Thoracic aorta (tissue), 2 donors: ENCODE results near the gene ATP1B1. TPM values are rescaled to one million over a fixed set of nuclear protein-coding genes. Genes with fewer than 3 reads are reported as not detected.
A peak's percentile ranks its signal among the peaks of the same experiment; 100 is the strongest.

Source experiments
- ATAC-seq: fragments of 150-250 bp; one replicate; pipeline ENCODE4 v1.8.0; 2017; ENCODE audit warnings: low read depth; ENCODE audit not compliant: insufficient number of reproducible peaks, low FRiP score
- DNase-seq: peaks from one replicate; pipeline ENCODE4 v3.0.0-alpha.2; 2020; ENCODE audit warnings: low spot score
- H3K27ac ChIP-seq, 2 donors: fragments of 200-600 bp; sonication (generic); 1 replicate in 1 of 2; 2 replicates in 1 of 2; pipeline ENCODE4 v1.5.1; 2016; ENCODE audit warnings: mild to moderate bottlenecking in 2 of 2, moderate library complexity in 2 of 2
- H3K27me3 ChIP-seq: fragments of 200-600 bp; sonication (generic); replicated peaks from 2 replicates; pipeline ENCODE4 v1.6.0; 2016; ENCODE audit warnings: mild to moderate bottlenecking; ENCODE audit not compliant: insufficient read depth
- H3K36me3 ChIP-seq: fragments of 200-600 bp; sonication (generic); one replicate; pipeline ENCODE4 v1.5.1; 2016
- H3K4me1 ChIP-seq, 2 donors: fragments of 200-600 bp; sonication (generic); 1 replicate in 1 of 2; 2 replicates in 1 of 2; pipeline versions ENCODE4 v1.5.1 to v1.6.0; 2016; ENCODE audit warnings: low read depth in 2 of 2, mild to moderate bottlenecking in 1 of 2; ENCODE audit not compliant: control insufficient read depth in 1 of 2
- H3K4me3 ChIP-seq: fragments of 200-600 bp; sonication (generic); 2 replicates; pipeline ENCODE4 v1.5.1; 2016; ENCODE audit warnings: mild to moderate bottlenecking
- H3K9me3 ChIP-seq: fragments of 200-600 bp; sonication (generic); 2 replicates; pipeline ENCODE4 v1.5.1; 2016
- total RNA-seq, 2 donors: library from RNA; depleted of rRNA; stranded (reverse); fragments of >200 nt; gene quantifications; one replicate each; pipeline versions ENCODE4 v1.1.0 to v1.2.3, GENCODE V29; 2016
- TF ChIP-seq, protein P1 (sequence below): fragments of 200-600 bp; sonication (generic); IDR thresholded peaks from one replicate; pipeline ENCODE4 v1.5.1; 2019; ENCODE audit warnings: antibody characterized with exemption

Gene ATP1B1
- 10 to 100 TPM; 19.4 to 33.9 TPM for total RNA-seq

- peaks cover 8 to 65% of the 10 kb centered on the region in 2 donors for H3K4me1 ChIP-seq
These were observed at the start of gene ATP1B1 for GRCh38 chr1:169106095-169106920. ATP1B1 (plus strand) TSS chr1:169106690; CDS start chr1:169106830, 140 bp downstream.

DNA sequence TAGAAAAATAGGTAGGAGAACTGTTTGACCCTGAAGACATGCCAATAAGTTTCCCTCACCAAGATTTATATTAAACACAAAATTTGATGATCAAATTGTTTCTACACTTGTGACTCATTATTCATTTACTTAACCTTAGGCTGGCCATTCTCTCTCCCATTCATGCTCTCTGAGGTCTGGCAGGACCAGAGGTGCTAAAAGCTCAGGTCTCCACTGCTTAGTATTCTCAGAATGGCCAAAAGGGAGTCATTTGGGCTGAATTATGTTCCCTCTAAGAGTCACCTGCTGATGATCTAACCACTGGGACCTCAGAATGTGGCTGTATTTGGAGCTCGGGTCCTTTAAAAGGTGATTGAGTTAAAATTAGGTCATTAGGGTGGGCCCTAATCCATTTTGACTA lies 47.1 kb upstream of the ATP1B1 start:
- Histone ChIP-seq H3K27ac (no peak overlapping the region), H3K27me3 (no peaks in the 10 kb centered on the region), H3K36me3 (no peaks in the 10 kb centered on the region), H3K9me3 (peaks cover 6% of the 10 kb centered on the region), H3K4me3 (no peak overlapping the region), H3K4me1 (no peaks in the 10 kb centered on the region)
- DNase-seq (no peak), ATAC-seq (no peak)
- TF ChIP-seq, protein P1, sequence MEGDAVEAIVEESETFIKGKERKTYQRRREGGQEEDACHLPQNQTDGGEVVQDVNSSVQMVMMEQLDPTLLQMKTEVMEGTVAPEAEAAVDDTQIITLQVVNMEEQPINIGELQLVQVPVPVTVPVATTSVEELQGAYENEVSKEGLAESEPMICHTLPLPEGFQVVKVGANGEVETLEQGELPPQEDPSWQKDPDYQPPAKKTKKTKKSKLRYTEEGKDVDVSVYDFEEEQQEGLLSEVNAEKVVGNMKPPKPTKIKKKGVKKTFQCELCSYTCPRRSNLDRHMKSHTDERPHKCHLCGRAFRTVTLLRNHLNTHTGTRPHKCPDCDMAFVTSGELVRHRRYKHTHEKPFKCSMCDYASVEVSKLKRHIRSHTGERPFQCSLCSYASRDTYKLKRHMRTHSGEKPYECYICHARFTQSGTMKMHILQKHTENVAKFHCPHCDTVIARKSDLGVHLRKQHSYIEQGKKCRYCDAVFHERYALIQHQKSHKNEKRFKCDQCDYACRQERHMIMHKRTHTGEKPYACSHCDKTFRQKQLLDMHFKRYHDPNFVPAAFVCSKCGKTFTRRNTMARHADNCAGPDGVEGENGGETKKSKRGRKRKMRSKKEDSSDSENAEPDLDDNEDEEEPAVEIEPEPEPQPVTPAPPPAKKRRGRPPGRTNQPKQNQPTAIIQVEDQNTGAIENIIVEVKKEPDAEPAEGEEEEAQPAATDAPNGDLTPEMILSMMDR, result no peak

More at GRCh38 chr1:169106095-169106920, at the start of gene ATP1B1:
- H3K9me3 ChIP-seq, result no peaks in the 10 kb centered on the region
- peak within 1 kb of the TSS; percentile 58 to 70 for H3K27ac ChIP-seq
- no peaks in the 10 kb centered on the region for H3K27me3 ChIP-seq
- no peaks in the 10 kb centered on the region for H3K36me3 ChIP-seq
- H3K4me3 ChIP-seq, result peak within 1 kb of the TSS; percentile 95
- ATAC-seq (peak; percentile 71), DNase-seq (no peak)
- TF ChIP-seq, protein P1, result peak; percentile 64

DNA sequence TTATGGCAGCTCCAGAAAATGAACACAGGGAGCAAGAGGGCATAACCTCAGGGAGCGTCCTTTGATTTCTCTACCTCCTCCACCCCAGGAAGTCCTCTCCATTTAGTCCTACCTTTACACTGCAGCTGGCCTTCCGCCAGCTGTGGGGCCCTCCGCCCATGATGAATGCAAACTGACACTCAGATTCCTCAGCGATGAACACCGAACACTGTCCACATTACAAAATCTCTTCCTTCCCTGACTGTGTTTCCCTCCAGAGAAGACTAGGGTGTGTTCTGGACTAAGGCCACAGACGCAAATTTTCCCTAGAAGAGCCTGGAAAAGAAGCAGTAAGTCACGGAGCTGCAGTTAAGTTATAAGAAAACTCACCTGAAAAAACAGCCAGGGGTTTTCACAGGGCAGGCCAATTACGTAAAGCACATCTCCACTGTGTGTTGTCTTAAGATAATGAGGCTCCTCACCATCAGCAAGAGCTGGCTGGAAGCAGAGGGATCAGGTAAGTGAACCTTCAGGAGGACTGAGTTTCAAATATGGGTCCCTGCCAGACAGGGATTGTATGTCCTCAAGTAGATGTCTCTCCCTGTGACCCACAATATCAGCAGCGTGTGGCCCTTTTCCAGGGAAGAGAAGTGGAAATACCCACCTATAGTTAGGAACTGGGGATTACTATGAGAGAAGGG lies 46.3 kb upstream of the ATP1B1 start:
- H3K27ac ChIP-seq, result no peak overlapping the region
- no peaks in the 10 kb centered on the region for H3K4me1 ChIP-seq
- H3K36me3 ChIP-seq, result no peaks in the 10 kb centered on the region
- DNase-seq, result no peak
- TF ChIP-seq, protein P1, result no peak
- peaks cover 6% of the 10 kb centered on the region for H3K9me3 ChIP-seq
- no peak overlapping the region for H3K4me3 ChIP-seq
- H3K27me3 ChIP-seq, result no peaks in the 10 kb centered on the region
- ATAC-seq, result no peak

GRCh38 chr1:169060919-169061639 lies 45.4 kb upstream of the ATP1B1 start:
- no peak overlapping the region for H3K27ac ChIP-seq
- no peak overlapping the region for H3K4me3 ChIP-seq
- TF ChIP-seq, protein P1, result no peak
- H3K4me1 ChIP-seq, result no peaks in the 10 kb centered on the region
- no peaks in the 10 kb centered on the region for H3K27me3 ChIP-seq
- DNase-seq (no peak), ATAC-seq (no peak)
- no peaks in the 10 kb centered on the region for H3K36me3 ChIP-seq
- peaks cover 6% of the 10 kb centered on the region for H3K9me3 ChIP-seq

- Histone ChIP-seq H3K27ac (no peak overlapping the region), H3K4me1 (no peaks in the 10 kb centered on the region), H3K27me3 (no peaks in the 10 kb centered on the region), H3K36me3 (no peaks in the 10 kb centered on the region), H3K4me3 (no peak overlapping the region), H3K9me3 (peaks cover 9% of the 10 kb centered on the region)
- no peak for DNase-seq
- no peak for ATAC-seq
- TF ChIP-seq, protein P1, result no peak
These were observed 44.3 kb upstream of the ATP1B1 start for GRCh38 chr1:169062152-169062551.
